ENCODE data around the gene C18orf63.

The C18orf63 gene

DNA sequence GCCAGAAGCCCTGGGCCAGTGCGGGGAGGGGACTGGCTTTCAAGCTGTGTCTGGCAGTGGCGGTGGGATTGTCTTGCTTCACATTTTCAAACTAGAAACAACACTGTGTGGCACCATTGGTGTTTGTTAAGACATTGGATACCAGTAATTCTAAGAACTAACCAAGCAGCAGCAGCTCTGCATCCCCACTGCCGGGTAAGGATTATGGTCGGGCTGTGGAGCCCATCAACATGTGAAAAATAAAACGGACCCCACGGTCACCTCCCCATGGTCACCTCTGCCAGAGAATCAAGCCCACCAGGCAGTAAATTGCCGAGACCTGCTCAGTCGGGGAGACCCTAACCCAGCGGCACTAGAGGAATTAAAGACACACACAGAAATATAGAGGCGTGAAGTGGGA lies 65.3 kb downstream of the C18orf63 start:
- TF ChIP-seq, protein P1, sequence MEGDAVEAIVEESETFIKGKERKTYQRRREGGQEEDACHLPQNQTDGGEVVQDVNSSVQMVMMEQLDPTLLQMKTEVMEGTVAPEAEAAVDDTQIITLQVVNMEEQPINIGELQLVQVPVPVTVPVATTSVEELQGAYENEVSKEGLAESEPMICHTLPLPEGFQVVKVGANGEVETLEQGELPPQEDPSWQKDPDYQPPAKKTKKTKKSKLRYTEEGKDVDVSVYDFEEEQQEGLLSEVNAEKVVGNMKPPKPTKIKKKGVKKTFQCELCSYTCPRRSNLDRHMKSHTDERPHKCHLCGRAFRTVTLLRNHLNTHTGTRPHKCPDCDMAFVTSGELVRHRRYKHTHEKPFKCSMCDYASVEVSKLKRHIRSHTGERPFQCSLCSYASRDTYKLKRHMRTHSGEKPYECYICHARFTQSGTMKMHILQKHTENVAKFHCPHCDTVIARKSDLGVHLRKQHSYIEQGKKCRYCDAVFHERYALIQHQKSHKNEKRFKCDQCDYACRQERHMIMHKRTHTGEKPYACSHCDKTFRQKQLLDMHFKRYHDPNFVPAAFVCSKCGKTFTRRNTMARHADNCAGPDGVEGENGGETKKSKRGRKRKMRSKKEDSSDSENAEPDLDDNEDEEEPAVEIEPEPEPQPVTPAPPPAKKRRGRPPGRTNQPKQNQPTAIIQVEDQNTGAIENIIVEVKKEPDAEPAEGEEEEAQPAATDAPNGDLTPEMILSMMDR (conservative IDR thresholded peaks at IDR 0.05), result no peak
- no peak overlapping the region for H3K27ac ChIP-seq

DNA sequence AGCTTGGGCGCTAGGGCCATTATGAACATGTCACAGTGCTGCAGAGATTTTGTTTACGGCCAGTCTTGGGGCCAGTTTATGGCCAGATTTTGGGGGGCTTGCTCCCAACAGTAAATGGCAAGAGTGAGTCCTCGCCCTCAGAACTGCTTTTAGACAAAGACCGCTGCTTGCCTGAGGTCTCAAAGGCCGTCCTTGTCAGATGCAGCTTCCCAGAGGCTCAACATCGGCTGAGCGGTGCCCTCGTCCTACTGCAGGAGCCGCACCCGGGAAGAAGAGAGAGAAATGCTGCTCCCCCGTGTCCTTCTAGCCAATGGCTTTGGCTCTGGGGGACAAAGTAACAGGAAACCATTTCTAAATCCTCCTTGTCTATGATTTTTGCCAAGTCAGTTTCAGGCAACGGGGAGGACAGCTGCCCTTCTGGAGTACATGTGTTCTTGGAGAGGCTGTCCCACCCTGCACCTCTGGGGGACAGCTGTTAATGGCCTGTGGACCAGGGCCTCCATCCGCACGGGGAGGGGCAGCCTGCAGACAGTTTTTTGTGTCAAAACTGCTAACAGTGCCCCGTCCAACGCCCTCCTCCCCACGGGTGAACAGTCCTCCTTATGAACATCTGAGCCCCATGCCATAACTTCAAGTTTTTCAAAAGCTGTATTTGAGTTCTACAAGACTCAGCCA lies 66.1 kb downstream of the C18orf63 start:
- TF ChIP-seq, protein P1 (conservative IDR thresholded peaks at IDR 0.05), result no peak
- H3K27ac ChIP-seq, result no peak overlapping the region

DNA sequence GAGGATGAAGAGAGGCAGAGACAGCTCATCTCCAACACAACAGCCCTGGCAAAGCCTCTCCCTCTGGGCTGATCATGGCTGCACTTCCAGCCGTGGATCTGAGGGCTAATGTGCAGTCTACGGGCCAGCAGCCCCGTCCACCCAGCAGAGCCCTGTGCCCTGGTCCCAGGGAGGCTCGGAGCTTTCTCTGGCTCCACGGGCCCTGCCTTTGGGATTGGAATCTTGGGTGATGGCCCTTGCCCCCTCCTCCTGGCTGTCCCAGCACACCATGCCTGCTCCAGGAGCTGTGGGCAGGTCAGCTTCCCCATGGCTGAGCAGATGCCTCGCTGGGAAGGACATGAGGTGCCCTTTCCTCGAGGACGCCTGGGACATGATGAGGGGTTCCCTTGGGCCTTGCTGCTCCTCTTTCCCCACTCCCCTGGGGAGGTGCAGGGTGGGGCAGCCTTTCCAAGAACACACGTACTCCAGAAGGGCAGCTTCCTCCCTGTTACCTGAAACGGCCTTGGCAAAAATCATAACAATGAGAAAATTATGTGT lies 66.9 kb downstream of the C18orf63 start:
- H3K27ac ChIP-seq, result no peak overlapping the region

DNA sequence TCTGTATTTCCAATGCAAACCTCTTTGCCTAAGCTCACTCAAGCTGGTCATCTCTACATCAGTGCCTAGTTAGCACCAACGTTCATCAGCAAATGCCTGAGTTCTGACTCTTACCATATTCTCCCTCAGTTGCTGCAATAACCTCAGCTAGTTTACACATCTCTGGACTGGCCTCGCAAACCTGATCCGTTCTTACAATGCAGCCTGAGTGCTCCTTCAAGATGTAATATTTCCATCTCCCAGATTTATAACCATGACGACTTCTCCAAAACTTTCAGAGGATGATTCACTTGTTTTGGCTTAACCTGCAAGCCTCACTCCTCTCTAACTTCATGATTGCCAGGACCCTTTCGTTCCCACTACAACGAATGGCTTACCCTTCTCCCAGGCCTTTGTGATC lies 71.7 kb downstream of the C18orf63 start:
- TF ChIP-seq, protein P1 (conservative IDR thresholded peaks at IDR 0.05), result no peak
- H3K27ac ChIP-seq, result no peak overlapping the region

More for the DNA sequence above, 66.9 kb downstream of the C18orf63 start:
- TF ChIP-seq, protein P1 (conservative IDR thresholded peaks at IDR 0.05), result no peak

DNA sequence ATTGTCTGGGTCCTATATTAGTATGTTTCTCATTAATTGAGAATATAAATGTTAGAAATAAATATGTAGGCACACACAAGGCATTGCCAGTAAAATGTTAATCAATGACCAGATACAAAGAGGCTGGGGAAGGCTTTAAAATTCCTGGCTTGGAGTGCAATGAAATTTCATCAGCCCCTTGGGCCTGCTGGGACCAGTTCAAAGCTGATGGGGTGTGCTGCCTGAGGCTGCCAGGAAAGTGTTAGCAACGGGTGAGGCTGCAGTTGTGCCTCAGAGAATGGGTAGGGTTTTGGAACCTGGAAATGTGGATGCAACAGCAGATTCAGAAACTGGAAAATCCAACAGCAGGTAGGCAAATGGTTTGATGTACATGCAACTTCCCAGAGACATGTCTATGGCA lies 72.6 kb downstream of the C18orf63 start:
- no peak overlapping the region for H3K27ac ChIP-seq
- TF ChIP-seq, protein P1 (conservative IDR thresholded peaks at IDR 0.05), result no peak

DNA sequence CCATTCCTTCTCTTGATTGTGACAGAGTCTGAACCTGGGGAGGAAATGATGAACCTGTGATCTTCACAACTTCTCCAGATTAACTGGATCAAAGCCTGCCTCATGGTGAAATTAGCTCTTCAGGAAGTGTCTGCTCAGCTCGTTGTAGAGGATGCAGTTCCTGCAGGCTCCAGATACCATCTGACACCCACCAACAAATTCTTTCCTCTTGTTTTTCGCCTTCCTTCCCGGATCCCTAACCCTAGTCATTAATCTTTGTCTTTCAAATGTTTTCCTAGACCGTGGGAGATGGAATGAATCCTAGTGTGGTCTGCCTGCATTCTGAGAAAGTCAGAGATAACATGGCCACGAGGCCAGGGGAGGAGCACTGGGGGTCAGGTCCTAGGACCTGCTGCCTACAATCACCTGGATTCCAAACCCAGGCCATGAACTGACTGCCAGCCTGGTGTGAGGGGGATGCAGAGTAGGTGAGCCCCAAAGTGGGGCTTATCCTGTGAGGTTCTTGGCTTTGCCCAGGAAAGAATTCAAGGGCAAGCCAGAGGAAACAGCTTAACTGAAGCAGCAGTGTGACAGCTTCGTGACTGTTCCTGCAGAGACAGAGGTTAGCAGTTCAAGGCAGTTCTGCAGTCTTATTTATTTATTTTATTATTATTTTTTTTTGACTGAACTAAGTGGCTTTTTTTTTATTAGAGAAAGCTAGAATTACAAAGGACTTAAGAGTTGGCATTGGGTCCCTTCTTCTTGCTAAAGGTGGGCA lies 73.7 kb downstream of the C18orf63 start:
- TF ChIP-seq, protein P1 (conservative IDR thresholded peaks at IDR 0.05), result no peak
- no peak overlapping the region for H3K27ac ChIP-seq

DNA sequence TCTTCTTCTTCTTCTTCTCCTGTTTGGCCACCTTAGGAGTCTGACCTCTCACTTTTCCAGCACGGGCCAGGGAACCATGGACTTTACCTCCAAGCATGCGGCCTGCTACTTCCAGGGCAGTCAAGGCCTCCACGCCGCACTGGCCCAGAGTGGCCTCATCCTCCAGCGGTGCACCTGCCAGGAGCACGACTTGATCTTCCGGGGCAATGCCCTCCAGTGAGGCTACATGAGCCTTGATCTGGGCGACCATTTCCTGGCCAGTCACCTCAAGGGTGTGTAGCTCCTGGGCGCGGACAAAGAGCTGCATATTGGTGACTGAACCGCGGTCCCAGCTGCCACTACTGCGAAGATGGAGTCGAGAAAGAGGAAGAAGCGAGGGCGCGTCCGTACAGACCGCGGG lies 74.4 kb downstream of the C18orf63 start:
- TF ChIP-seq, protein P1 (conservative IDR thresholded peaks at IDR 0.05), result no peak
- no peak overlapping the region for H3K27ac ChIP-seq

All from VCaP (cell line).